H1 (cell line): ENCODE measurements around the gene LTBP1. TPM values are rescaled to one million over a fixed set of nuclear protein-coding genes. Genes with fewer than 3 reads are reported as not detected.

Source experiments
- CTCF ChIA-PET: fragments of 300-600 bp; sonication (Branson Sonifier 250); formaldehyde crosslinking; loops from one replicate; lab custom pipeline; 2021; ENCODE audit not compliant: partially characterized antibody; lab: Charles Lee
- POLR2A ChIA-PET: fragments of 300-600 bp; sonication (Branson Sonifier 250); formaldehyde crosslinking; loops from one replicate; lab custom pipeline; 2021; ENCODE audit warnings: inconsistent platforms; ENCODE audit not compliant: partially characterized antibody; lab: Charles Lee
- DNase-seq, 2 experiments: peaks; one replicate each; pipeline versions ENCODE4 v3.0.0 to v3.0.0-alpha.2; 2010 to 2022; ENCODE audit warnings: low spot score in 2 of 2, low read depth in 1 of 2, mixed read lengths in 1 of 2
- FAIRE-seq: peaks from 2 replicates; lab custom pipeline; 2011; peaks lifted over from hg19 to GRCh38; lab: Jason Lieb, UNC
- H2AFZ ChIP-seq: 2 replicates; pipeline ENCODE4 v1.8.1; 2012; ENCODE audit warnings: low read length, inconsistent platforms
- H2AK5ac ChIP-seq: 2 replicates; pipeline ENCODE4 v1.6.1; 2013; ENCODE audit warnings: low read depth, low read length
- H2BK120ac ChIP-seq: replicated peaks from 2 replicates; pipeline ENCODE3; 2013; ENCODE audit warnings: low read depth, low read length, inconsistent platforms
- H2BK12ac ChIP-seq: 2 replicates; pipeline ENCODE4 v1.6.1; 2013; ENCODE audit warnings: low read depth, low read length
- H2BK15ac ChIP-seq: 2 replicates; pipeline ENCODE4 v1.6.1; 2013; ENCODE audit warnings: low read length
- H2BK20ac ChIP-seq: 2 replicates; pipeline ENCODE4 v1.6.1; 2013; ENCODE audit warnings: low read length
- H2BK5ac ChIP-seq: 2 replicates; pipeline ENCODE4 v1.6.1; 2013; ENCODE audit warnings: low read depth, low read length
- H3K14ac ChIP-seq: 2 replicates; pipeline ENCODE4 v1.6.1; 2013; ENCODE audit warnings: inconsistent platforms; ENCODE audit not compliant: insufficient read length
- H3K18ac ChIP-seq: 2 replicates; pipeline ENCODE4 v1.6.1; 2013; ENCODE audit warnings: low read length; ENCODE audit errors: extremely low read depth
- H3K23ac ChIP-seq: 2 replicates; pipeline ENCODE4 v1.6.1; 2013; ENCODE audit warnings: inconsistent platforms; ENCODE audit not compliant: insufficient read length
- H3K23me2 ChIP-seq: 2 replicates; pipeline ENCODE4 v1.6.1; 2013; ENCODE audit warnings: low read depth, low read length
- H3K27ac ChIP-seq: 2 replicates; pipeline ENCODE4 v1.6.1; 2011; ENCODE audit warnings: low read depth, low read length, inconsistent platforms
- H3K27me3 ChIP-seq, 4 experiments: replicated peaks in 1 of 4; 1 replicate in 1 of 4; 2 replicates in 3 of 4; pipeline versions ENCODE4 v1.6.1 to v1.8.1; 2011 to 2013; ENCODE audit warnings: low read length in 3 of 4, mild to moderate bottlenecking in 3 of 4, inconsistent platforms in 2 of 4, mixed read lengths in 2 of 4, moderate library complexity in 1 of 4; ENCODE audit not compliant: control insufficient read depth in 3 of 4, insufficient read depth in 3 of 4; ENCODE audit errors: extremely low read depth in 1 of 4
- H3K36me3 ChIP-seq, 4 experiments: 2 replicates each; pipeline versions ENCODE4 v1.6.1 to v1.8.1; 2011 to 2013; ENCODE audit warnings: mild to moderate bottlenecking in 4 of 4, low read length in 3 of 4, moderate library complexity in 2 of 4, control low read depth in 1 of 4, inconsistent platforms in 1 of 4; ENCODE audit not compliant: insufficient read depth in 4 of 4, control insufficient read depth in 2 of 4
- H3K4ac ChIP-seq: replicated peaks from 2 replicates; pipeline ENCODE3; 2013; ENCODE audit warnings: low read length, low read depth, mixed read lengths, inconsistent platforms; ENCODE audit not compliant: insufficient read length
- H3K4me1 ChIP-seq, 4 experiments: replicated peaks in 1 of 4; 1 replicate in 1 of 4; 2 replicates in 3 of 4; pipeline versions ENCODE4 v1.6.1 to v1.8.1; 2011 to 2013; ENCODE audit warnings: low read length in 3 of 4, inconsistent platforms in 2 of 4, mixed read lengths in 1 of 4; ENCODE audit not compliant: insufficient read depth in 4 of 4, control insufficient read depth in 3 of 4
- H3K4me2 ChIP-seq, 2 experiments: 2 replicates each; pipeline versions ENCODE4 v1.6.1 to v1.8.1; 2011 to 2013; ENCODE audit warnings: low read depth in 2 of 2, low read length in 2 of 2, control low read depth in 1 of 2, inconsistent platforms in 1 of 2, mild to moderate bottlenecking in 1 of 2; ENCODE audit not compliant: insufficient read depth in 1 of 2
- H3K4me3 ChIP-seq, 4 experiments: fragments of 200-600, 300-600 bp in 1 of 4; sonication (generic), shearing (Covaris generic), sonication (Bioruptor Twin) in 1 of 4; 2 replicates each; pipeline versions ENCODE4 v1.5.1 to v1.8.1; 2011 to 2016; ENCODE audit warnings: low read length in 4 of 4, low read depth in 3 of 4, control low read depth in 2 of 4, inconsistent platforms in 2 of 4, mild to moderate bottlenecking in 2 of 4, mixed read lengths in 1 of 4, moderate library complexity in 1 of 4; ENCODE audit not compliant: insufficient read depth in 2 of 4; ENCODE audit errors: extremely low read depth in 1 of 4
- H3K56ac ChIP-seq: replicated peaks from 2 replicates; pipeline ENCODE3; 2013; ENCODE audit warnings: low read depth, mild to moderate bottlenecking, mixed read lengths, low read length, inconsistent platforms; ENCODE audit not compliant: insufficient read length
- H3K79me1 ChIP-seq: 2 replicates; pipeline ENCODE4 v1.6.1; 2013; ENCODE audit warnings: low read depth, low read length, control low read depth
- H3K79me2 ChIP-seq, 2 experiments: 2 replicates each; pipeline versions ENCODE4 v1.6.1 to v1.8.1; 2012 to 2013; ENCODE audit warnings: low read length in 2 of 2, mild to moderate bottlenecking in 2 of 2, inconsistent platforms in 1 of 2; ENCODE audit not compliant: insufficient read depth in 2 of 2, control insufficient read depth in 1 of 2
- H3K9ac ChIP-seq, 4 experiments: replicated peaks in 1 of 4; 1 replicate in 1 of 4; 2 replicates in 3 of 4; pipeline versions ENCODE4 v1.6.1 to v1.8.1; 2011 to 2013; ENCODE audit warnings: low read depth in 3 of 4, low read length in 3 of 4, control low read depth in 2 of 4, mild to moderate bottlenecking in 2 of 4, moderate library complexity in 2 of 4, inconsistent platforms in 1 of 4; ENCODE audit errors: extremely low read depth in 1 of 4
- H3K9me3 ChIP-seq, 2 experiments: 2 replicates each; pipeline versions ENCODE4 v1.6.1 to v1.8.1; 2012 to 2013; ENCODE audit warnings: mild to moderate bottlenecking in 2 of 2, moderate library complexity in 2 of 2, control low read depth in 1 of 2, inconsistent platforms in 1 of 2, low read depth in 1 of 2, low read length in 1 of 2, mixed read lengths in 1 of 2; ENCODE audit not compliant: insufficient read depth in 2 of 2
- H4K20me1 ChIP-seq, 2 experiments: replicated peaks in 1 of 2; 2 replicates each; pipeline versions ENCODE3 to v1.8.1; 2011 to 2013; ENCODE audit warnings: inconsistent platforms in 2 of 2, low read length in 2 of 2, mild to moderate bottlenecking in 1 of 2; ENCODE audit not compliant: insufficient read depth in 2 of 2, control insufficient read depth in 1 of 2
- H4K5ac ChIP-seq: 2 replicates; pipeline ENCODE4 v1.6.1; 2013; ENCODE audit warnings: low read length, low read depth, mixed read lengths, inconsistent platforms; ENCODE audit not compliant: insufficient read length
- H4K8ac ChIP-seq: 2 replicates; pipeline ENCODE4 v1.8.0; 2013; ENCODE audit warnings: mild to moderate bottlenecking, moderate library complexity, low read length, inconsistent platforms; ENCODE audit not compliant: insufficient read depth; ENCODE audit errors: extremely low read depth
- H4K91ac ChIP-seq: replicated peaks from 2 replicates; pipeline ENCODE3; 2013; ENCODE audit warnings: low read length, mixed read lengths, inconsistent platforms; ENCODE audit not compliant: insufficient read length
- ASH2L ChIP-seq: fragments of 200-600, 300-600 bp; sonication (generic); IDR thresholded peaks from one replicate; pipeline ENCODE4 v1.7.1; 2017; ENCODE audit warnings: low read length
- CBX8 ChIP-seq: fragments of 300-800, 300-1000 bp; sonication (generic); IDR thresholded peaks from 2 replicates; pipeline ENCODE4 v1.7.1; 2016; ENCODE audit warnings: low read depth, low read length, borderline replicate concordance
- EP300 ChIP-seq, 2 experiments: IDR thresholded peaks; 1 replicate in 1 of 2; 2 replicates in 1 of 2; pipeline ENCODE4 v1.6.1; 2011 to 2012; ENCODE audit warnings: low read depth in 2 of 2, low read length in 2 of 2, mild to moderate bottlenecking in 2 of 2, borderline replicate concordance in 1 of 2, inconsistent platforms in 1 of 2, moderate library complexity in 1 of 2
- GABPA ChIP-seq: IDR thresholded peaks from 2 replicates; pipeline ENCODE4 v1.6.1; 2011; ENCODE audit warnings: mild to moderate bottlenecking, low read length, moderate library complexity, borderline replicate concordance; ENCODE audit not compliant: insufficient read depth
- HDAC6 ChIP-seq: IDR thresholded peaks from one replicate; pipeline ENCODE4 v1.7.1; 2012; ENCODE audit warnings: low read depth, mild to moderate bottlenecking, inconsistent platforms, low read length, moderate library complexity
- KDM4A ChIP-seq: IDR thresholded peaks from one replicate; pipeline ENCODE4 v1.7.1; 2012; ENCODE audit warnings: low read depth, mild to moderate bottlenecking, moderate library complexity, low read length, inconsistent platforms; ENCODE audit not compliant: severe bottlenecking
- NRF1 ChIP-seq: IDR thresholded peaks from 2 replicates; pipeline ENCODE4 v1.6.1; 2011; ENCODE audit warnings: mild to moderate bottlenecking, low read depth, low read length, improper control_type of control experiment
- PHF8 ChIP-seq: fragments of 200-600 bp; sonication (generic); conservative IDR thresholded peaks from 2 replicates; pipeline ENCODE4 v1.7.1; 2012; ENCODE audit warnings: low read depth, mild to moderate bottlenecking, inconsistent platforms, low read length, moderate library complexity
- POLR2AphosphoS5 ChIP-seq: IDR thresholded peaks from 2 replicates; pipeline ENCODE4 v1.6.1; 2011; ENCODE audit warnings: low read depth, low read length
- SAP30 ChIP-seq: fragments of 300-600 bp; sonication (generic); IDR thresholded peaks from 2 replicates; pipeline ENCODE4 v1.7.1; 2012; ENCODE audit warnings: low read length, moderate library complexity, mild to moderate bottlenecking, inconsistent platforms; ENCODE audit not compliant: insufficient read depth, insufficient replicate concordance
- SP2 ChIP-seq: IDR thresholded peaks from 2 replicates; pipeline ENCODE4 v1.6.1; 2012; ENCODE audit warnings: mild to moderate bottlenecking, low read length, inconsistent platforms
- SP4 ChIP-seq: IDR thresholded peaks from 2 replicates; pipeline ENCODE4 v1.6.1; 2012; ENCODE audit warnings: low read length, inconsistent platforms
- WGBS, 2 experiments: shearing (Covaris generic) in 1 of 2; methylation state at CpG; one replicate each; pipeline versions ENCODE4 v1.1.6 to v1.1.7; 2013 to 2015; ENCODE audit warnings: low lambda C conversion rate in 2 of 2, mixed read lengths in 2 of 2, inconsistent platforms in 1 of 2, low coverage in 1 of 2, missing lambda C conversion rate in 1 of 2; ENCODE audit not compliant: insufficient replicate concordance in 2 of 2, insufficient coverage in 1 of 2, insufficient read length in 1 of 2; ENCODE audit errors: extremely low coverage in 1 of 2, missing lambda C conversion rate in 1 of 2; 5-methylcytosine and 5-hydroxymethylcytosine counted together
- polyA plus RNA-seq, 7 experiments: library from polyadenylated mRNA; depleted of rRNA in 3 of 7; stranded (reverse) in 5 of 7; unstranded in 2 of 7; fragments of >200 nt in 5 of 7; fragments of 200-250 nt in 2 of 7; gene quantifications; 1 replicate in 5 of 7; 2 replicates in 1 of 7; 4 replicates in 1 of 7; pipeline versions ENCODE4 v1.2.1 to v1.2.3, GENCODE V29; 2011 to 2013; ENCODE audit warnings: missing spikeins in 2 of 7, mixed read lengths in 2 of 7
- total RNA-seq: library from RNA; stranded (reverse); fragmentation: NEBNext Ultra II Directional; extraction: Animal tissue kit (Norgen Biotek cat#: 25700); gene quantifications from 2 replicates; pipeline ENCODE4 v1.2.1, GENCODE V29; 2021

LTBP1 gene
- total and polyA plus RNA-seq, 2 of the 8 experiments (the other 6 are each of a cell fraction or from before 2014, with no cell fraction given): 15.4 to 24.7 TPM

- H3K36me3 ChIP-seq: no peaks in the 10 kb centered on the region
- no peak overlapping the region for H3K14ac ChIP-seq
- H3K4me2 ChIP-seq: no peak overlapping the region
- DNase-seq (no peak), FAIRE-seq (no peak)
- no peak overlapping the region for H2BK12ac ChIP-seq
- no peak overlapping the region for H3K9ac ChIP-seq
- no peak overlapping the region for H4K91ac ChIP-seq
- H3K9me3 ChIP-seq: no peaks in the 10 kb centered on the region
- H4K5ac ChIP-seq: no peak overlapping the region
- no peak overlapping the region for H4K8ac ChIP-seq
- no peak overlapping the region for H3K27ac ChIP-seq
- H3K18ac ChIP-seq: no peak overlapping the region; the same call in 1 of the 2 replicates
- H3K4me3 ChIP-seq: no peak overlapping the region
- H2BK120ac ChIP-seq: no peak overlapping the region
- H3K56ac ChIP-seq: no peak overlapping the region
- H4K20me1 ChIP-seq: no peaks in the 10 kb centered on the region
- H2BK5ac ChIP-seq: no peak overlapping the region
- no peak overlapping the region for H3K4ac ChIP-seq
- H2BK20ac ChIP-seq: no peak overlapping the region
- no peak overlapping the region for H2AFZ ChIP-seq
- POLR2A ChIA-PET: no interaction called here
- no peaks in the 10 kb centered on the region for H3K27me3 ChIP-seq
- CTCF ChIA-PET: interaction anchor here (0.6 to 1.2 kb wide), 3 partner anchors 117 to 353 kb away, joined by 3 read pairs; no protein-coding TSS in a partner anchor
- H3K4me1 ChIP-seq: no peaks in the 10 kb centered on the region
- no peak overlapping the region for H3K23ac ChIP-seq
- no peaks in the 10 kb centered on the region for H3K79me2 ChIP-seq
- WGBS, 2 experiments: 91% methylated on average over 3 of the region's 3 CpGs; no CpG with 5 or more reads in 1 of the 2 experiments
- H2BK15ac ChIP-seq: no peak overlapping the region
- no peaks in the 10 kb centered on the region for H3K79me1 ChIP-seq
- no peaks in the 10 kb centered on the region for H3K23me2 ChIP-seq
- H2AK5ac ChIP-seq: no peak overlapping the region
- TF ChIP-seq GABPA (no peak), NRF1 (no peak), SP2 (no peak), PHF8 (no peak), POLR2AphosphoS5 (no peak), EP300 (IDR thresholded peaks at IDR 0.05; ENCODE audit: borderline replicate concordance in 1 of 2, low read depth in 2 of 2, low read length in 2 of 2) (no peak), HDAC6 (no peak), KDM4A (no peak), CBX8 (no peak), SAP30 (no peak), SP4 (no peak), ASH2L (no peak)
These were observed 242.0 kb downstream of the LTBP1 start for GRCh38 chr2:33188799-33189198.
